Activated T-cell treated with anti-CD3 and anti-CD28 coated beads for 48 hours (primary cell): ENCODE results near the gene TJP3.
"Not testable (repeated sequence)": the region's sequence is repeated elsewhere in the genome, so short reads cannot be mapped to it uniquely, and the experiment has no call there.

ENCODE experiments used
- DNase-seq: peaks from one replicate; pipeline ENCODE4 v3.0.0-alpha.2; 2020; ENCODE audit warnings: low read depth

TJP3 gene

DNA sequence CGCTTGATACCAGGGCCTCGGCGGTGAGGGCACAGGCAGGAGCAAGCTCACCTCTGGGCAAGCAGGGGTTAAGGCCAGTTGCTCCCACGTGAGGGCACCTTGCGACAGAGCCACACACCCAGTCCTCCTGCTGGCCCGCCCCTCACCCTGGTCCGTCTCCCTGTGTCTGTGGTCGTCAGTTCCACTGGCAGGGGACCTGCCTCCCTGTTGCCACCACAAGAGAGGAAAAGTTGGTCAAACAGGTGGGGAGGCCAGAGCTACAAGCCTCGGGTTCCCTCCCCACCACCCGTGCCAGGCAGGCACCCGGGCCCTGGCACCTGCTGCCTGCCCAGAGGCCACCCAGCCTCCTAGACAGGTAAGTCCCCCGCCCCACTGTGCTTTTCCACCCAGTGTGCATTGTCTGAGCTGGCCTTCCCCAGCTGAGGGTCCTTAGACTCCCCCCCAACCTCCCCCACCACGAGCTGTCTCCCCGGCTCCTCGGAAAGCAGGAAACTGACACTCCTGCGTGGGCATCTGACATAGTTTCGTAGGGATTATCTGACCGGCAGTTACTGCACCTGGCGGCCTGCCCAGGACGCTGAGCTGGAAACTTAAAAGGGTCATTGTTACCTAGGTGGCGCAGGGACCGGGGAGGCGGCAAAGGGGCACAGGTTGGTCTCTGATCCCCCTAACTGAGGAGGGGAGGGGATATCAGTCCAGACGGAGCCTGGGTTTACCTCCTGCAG, at the start of gene TJP3:
Gene TJP3, plus strand, starts transcription at position 178 of the 725 bp plus-strand sequence. CDS start 20,049 bp downstream, outside the sequence.
- no peak for DNase-seq

GRCh38 chr19:3658870-3659745, 49.1 kb upstream of the TJP3 start:
- DNase-seq = no peak

DNA sequence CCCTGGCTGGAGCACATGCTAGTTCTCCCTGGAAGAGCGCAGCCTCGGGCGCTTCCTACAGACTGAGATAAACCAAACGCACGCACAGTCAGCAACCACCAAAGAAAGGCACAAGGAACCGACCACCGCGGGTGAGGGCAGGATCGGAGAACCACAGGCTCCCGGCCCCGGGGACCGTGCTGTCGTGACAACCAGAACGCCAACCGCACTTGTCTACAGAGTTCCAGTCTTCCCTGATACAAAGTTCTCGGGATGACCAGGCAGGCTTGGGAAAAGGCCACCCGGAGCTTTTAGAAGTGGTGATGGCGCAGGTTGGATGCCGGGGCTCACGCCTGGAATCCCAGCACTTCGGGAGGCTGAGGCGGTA, 48.5 kb upstream of the TJP3 start:
- no peak for DNase-seq

DNA sequence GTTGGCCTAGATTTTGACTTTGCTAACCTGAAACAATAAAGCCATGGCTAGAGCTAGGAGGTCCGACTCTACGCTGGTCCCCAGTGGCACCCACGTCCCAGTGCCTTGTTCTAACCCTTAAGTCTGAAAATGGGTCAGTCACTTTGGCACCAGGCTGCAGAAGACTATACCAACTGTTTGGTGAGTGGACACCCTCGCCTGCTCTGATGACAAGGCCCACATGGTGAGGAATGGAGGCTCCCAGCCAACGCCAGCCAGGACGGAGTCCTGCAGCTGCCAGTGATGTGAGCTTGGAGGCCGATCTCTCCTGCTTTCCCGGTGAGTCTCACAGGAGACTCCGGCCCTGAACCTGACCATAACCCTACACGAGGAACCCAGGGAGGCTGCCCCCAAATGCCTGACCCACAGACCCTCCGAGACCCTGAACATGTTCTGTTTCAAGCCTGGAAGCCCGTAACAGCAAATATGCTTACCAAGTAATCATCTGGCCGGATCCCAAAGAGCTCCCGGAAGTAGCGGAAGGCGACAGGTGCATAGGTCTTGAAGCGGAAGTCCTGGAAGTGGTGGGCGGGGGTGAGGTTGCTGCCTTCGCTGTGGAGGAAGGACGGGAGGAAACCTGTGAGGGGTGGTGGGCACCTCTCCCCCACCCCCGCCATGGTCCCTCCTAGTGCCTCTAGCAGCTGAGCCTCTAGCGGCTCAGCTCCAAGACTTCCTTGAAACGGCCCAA, 47.5 kb upstream of the TJP3 start:
- no peak for DNase-seq

- no peak for DNase-seq
Measured at GRCh38 chr19:3661284-3662238, 46.6 kb upstream of the TJP3 start.

- no peak for DNase-seq
Measured at GRCh38 chr19:3663838-3664237, 44.3 kb upstream of the TJP3 start.

DNA sequence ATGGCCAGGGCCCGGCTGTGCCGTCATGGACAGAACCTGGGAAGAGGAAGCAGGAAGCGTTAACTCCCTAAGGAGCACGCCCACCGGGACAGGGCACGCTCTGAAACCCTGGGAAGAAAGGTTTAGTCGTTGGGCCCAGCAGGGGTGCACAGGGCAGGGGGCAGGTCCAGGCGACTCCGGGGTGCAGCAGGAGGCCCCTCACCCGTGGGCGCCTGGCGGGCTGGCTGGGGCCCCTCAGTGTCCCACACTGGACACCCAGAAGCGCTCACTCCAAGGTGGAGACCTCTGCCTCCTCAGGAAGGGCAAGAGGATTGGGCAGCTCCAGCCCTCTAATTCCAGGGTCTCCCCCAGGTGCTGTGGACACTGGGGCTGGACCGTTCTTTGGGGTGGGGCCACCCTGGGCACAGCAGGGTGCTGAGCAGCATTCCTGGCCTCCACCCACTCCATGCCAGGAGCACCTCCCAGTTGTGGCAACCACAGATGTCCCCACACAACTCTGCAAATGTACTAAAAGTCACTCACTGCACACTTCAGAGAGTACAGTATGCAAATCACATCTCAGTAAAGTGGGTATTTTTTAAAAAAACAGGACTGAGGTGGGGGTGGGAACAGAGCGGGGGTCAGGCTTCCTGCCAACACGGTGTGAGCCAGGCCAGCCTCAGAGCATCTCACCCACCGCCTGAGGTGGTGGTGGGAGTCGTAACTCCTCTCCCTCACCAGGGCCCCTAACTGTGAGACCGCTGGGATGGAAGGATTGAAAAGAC, 43.1 kb upstream of the TJP3 start:
- DNase-seq = no peak

- peak; percentile 62 for DNase-seq
Measured at GRCh38 chr19:3665681-3666544, 42.3 kb upstream of the TJP3 start.

DNA sequence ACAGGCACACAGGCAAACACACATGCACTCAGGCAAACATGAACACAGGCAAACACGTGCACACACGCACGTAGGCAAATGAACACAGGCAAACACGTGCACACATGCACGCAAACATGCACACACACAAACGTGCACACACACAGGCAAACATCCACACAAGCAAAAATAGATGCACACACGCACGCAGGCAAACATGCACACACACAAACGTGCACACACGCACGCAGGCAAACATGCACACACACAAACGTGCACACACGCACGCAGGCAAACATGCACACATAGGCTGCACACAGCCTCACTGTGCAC, 41.7 kb upstream of the TJP3 start:
- not testable (repeated sequence) for DNase-seq

- DNase-seq = no peak
Measured at GRCh38 chr19:3667037-3667638, 41.0 kb upstream of the TJP3 start.

- no peak for DNase-seq
Measured at GRCh38 chr19:3667766-3668165, 40.4 kb upstream of the TJP3 start.

- DNase-seq = no peak
Measured at GRCh38 chr19:3668331-3669081, 39.7 kb upstream of the TJP3 start.

DNA sequence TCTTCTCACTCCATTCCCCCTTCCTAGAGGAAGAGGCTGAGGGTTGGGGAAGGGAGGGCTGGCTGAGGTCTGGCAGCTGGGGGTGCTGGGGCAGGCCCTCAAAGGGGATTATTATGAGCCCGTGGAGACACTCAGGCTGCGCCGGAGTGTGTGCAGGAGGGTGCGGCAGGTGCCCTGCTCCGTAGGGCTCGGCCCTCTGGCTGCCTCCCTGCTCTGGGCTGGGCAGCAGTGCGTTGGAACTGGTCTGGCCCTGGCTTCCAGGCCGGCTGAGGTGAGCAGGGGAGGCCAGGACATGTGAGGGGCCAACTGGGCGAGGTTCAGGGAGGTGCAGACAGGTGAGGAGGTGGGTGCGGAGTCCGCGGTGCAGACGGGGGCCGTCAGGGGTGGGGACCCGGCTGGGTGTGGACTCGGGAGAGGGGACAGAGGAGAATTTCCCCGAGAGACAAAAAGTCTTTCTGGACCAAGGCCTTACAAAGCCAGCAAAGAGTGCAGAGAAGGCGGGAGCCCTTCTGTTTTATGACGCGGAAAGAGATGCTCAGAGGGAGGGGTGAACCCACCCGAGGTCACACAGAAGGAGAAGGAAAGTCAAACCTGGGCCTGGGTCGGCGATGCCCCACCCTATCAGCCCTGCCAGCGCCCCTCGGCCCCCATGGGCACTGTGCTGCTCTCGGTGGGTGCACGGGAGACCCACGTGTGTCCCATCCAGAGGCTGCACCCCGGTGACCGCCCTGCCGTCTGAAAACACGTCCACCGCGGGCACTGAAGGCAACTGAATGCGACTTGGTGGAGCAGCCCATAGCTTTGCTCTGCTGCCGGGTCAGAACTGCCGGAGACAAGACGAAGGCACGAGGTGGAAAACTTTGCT, 38.9 kb upstream of the TJP3 start:
- DNase-seq = no peak

GRCh38 chr19:3669947-3670795, 38.0 kb upstream of the TJP3 start:
- DNase-seq = no peak

DNA sequence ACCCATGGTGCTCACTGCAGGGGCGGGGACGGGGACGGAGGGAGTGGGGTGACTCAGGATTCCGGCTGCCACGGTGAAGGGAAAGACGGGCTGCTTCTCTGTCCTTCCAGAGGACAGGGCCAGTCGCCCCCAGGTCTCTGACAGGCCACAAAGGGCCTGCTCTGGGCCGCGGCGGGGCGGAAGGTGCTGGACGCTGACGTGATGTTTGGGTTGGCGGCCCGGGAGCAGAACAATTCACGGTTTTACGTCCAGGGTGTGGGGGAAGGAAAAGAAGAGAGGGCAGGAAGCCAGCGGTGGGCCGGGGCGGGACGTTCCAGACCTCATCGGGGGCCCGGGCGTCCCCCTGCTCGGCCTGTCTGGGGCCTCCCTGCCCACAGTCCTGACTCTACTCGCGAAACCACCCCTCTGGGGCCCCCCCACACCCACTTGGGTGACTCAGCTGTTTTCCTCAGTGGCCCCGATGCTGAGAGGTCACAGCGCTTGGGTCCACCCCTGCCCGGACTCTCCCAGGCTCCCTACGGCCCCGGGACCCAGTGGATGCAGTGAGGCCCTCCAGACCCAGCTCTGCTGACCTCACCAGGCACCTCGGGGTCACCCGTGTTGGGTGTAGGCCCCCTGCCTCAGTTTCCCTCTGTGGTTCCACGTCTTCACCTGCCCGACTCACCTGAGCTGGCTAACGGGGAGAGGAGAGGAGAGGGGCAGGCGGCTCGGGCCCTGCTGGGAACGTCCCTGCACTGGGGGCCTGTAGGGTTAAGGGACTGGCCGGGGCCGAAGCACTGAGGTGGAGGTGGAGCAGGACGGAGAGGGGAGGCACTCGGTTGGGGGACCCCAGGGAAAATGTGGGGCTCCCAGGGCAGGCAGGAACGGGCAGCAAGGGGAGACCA, 37.1 kb upstream of the TJP3 start:
- DNase-seq = peak; percentile 55
